OCI-LY1 (cell line): ENCODE measurements around the gene ICA1.

Experiments
- CTCF ChIP-seq: fragments of 200-600 bp; sonication (generic), shearing (Covaris generic); IDR thresholded peaks from 2 replicates; pipeline ENCODE4 v1.5.1; 2017; ENCODE audit warnings: mild to moderate bottlenecking, antibody characterized with exemption, low read length, moderate library complexity, mixed read lengths
- EZH2 ChIP-seq: fragments of 200-600 bp; sonication (generic), shearing (Covaris generic); IDR thresholded peaks from 2 replicates; pipeline ENCODE4 v1.8.0; 2017; ENCODE audit warnings: borderline replicate concordance, mixed run types, mild to moderate bottlenecking, antibody characterized with exemption, low read length, moderate library complexity, mixed read lengths

- TF ChIP-seq CTCF (no peak), EZH2 (no peak)
Measured at GRCh38 chr7:8154272-8154671, 107.7 kb downstream of the ICA1 start.
